IMR-90 (cell line): Measurements from ENCODE around the gene HK3. TPM values are rescaled to one million over a fixed set of nuclear protein-coding genes. Genes with fewer than 3 reads are reported as not detected.

ENCODE experiments used
- ATAC-seq: fragments of 200-7000 bp; cut with Tn5 transposase; 2 replicates; pipeline ENCODE4 v1.9.1; 2020; ENCODE audit warnings: low read depth, mild to moderate bottlenecking, moderate library complexity
- BruUV-seq: library from RNA; stranded (reverse); fragments of 400-500 nt; replicated peaks from 2 replicates; lab custom pipeline; 2021; lab: Mats Ljungman, UMichigan
- CTCF ChIA-PET: fragments of 300-600 bp; formaldehyde crosslinking; extraction: SDS; loops from one replicate; lab custom pipeline; 2021; ENCODE audit warnings: antibody characterized with exemption; lab: Yijun Ruan, JAX
- POLR2A ChIA-PET: fragments of 300-600 bp; sonication (Branson Sonifier 250); formaldehyde crosslinking; loops from one replicate; lab custom pipeline; 2022; ENCODE audit warnings: antibody characterized with exemption; ENCODE audit not compliant: unreplicated experiment; lab: Charles Lee
- DNase-seq: peaks from one replicate; pipeline ENCODE4 v3.0.0; 2013
- H2AFZ ChIP-seq: replicated peaks from 2 replicates; pipeline ENCODE3; 2013; ENCODE audit warnings: low read length, mild to moderate bottlenecking; ENCODE audit not compliant: poor library complexity
- H2AK5ac ChIP-seq: 2 replicates; pipeline ENCODE4 v1.6.1; 2013; ENCODE audit warnings: low read depth, low read length, inconsistent platforms
- H2AK9ac ChIP-seq: replicated peaks from 2 replicates; pipeline ENCODE3; 2013; ENCODE audit warnings: mild to moderate bottlenecking, low read depth, low read length, moderate library complexity; ENCODE audit not compliant: poor library complexity
- H2BK120ac ChIP-seq: 2 replicates; pipeline ENCODE4 v1.6.1; 2013; ENCODE audit warnings: low read depth, low read length, inconsistent platforms
- H2BK15ac ChIP-seq: 3 replicates; pipeline ENCODE4 v1.6.1; 2013; ENCODE audit warnings: low read depth, low read length, inconsistent platforms
- H2BK20ac ChIP-seq: 2 replicates; pipeline ENCODE4 v1.6.1; 2013; ENCODE audit warnings: low read depth, mild to moderate bottlenecking, inconsistent platforms, low read length, moderate library complexity
- H2BK5ac ChIP-seq: 2 replicates; pipeline ENCODE4 v1.6.1; 2013; ENCODE audit warnings: mild to moderate bottlenecking, low read depth, low read length, inconsistent platforms; ENCODE audit not compliant: poor library complexity, severe bottlenecking
- H3K14ac ChIP-seq: replicated peaks from 2 replicates; pipeline ENCODE4 v1.6.1; 2013; ENCODE audit warnings: low read depth, low read length, inconsistent platforms
- H3K18ac ChIP-seq: 2 replicates; pipeline ENCODE4 v1.6.1; 2013; ENCODE audit warnings: low read depth, low read length, control low read depth
- H3K23ac ChIP-seq: 2 replicates; pipeline ENCODE4 v1.6.1; 2013; ENCODE audit warnings: low read depth, low read length, inconsistent platforms
- H3K27ac ChIP-seq: 2 replicates; pipeline ENCODE4 v1.5.1; 2013; ENCODE audit warnings: mild to moderate bottlenecking, control low read depth, low read length; ENCODE audit not compliant: insufficient read depth
- H3K27me3 ChIP-seq: 2 replicates; pipeline ENCODE4 v1.6.1; 2013; ENCODE audit warnings: low read length; ENCODE audit not compliant: control insufficient read depth, insufficient read depth
- H3K36me3 ChIP-seq: 2 replicates; pipeline ENCODE4 v1.6.1; 2013; ENCODE audit warnings: low read length, mixed read lengths; ENCODE audit not compliant: control insufficient read depth, insufficient read depth
- H3K4ac ChIP-seq: 2 replicates; pipeline ENCODE4 v1.6.1; 2013; ENCODE audit warnings: low read depth, low read length, inconsistent platforms
- H3K4me1 ChIP-seq: 2 replicates; pipeline ENCODE4 v1.6.1; 2013; ENCODE audit warnings: low read length, mixed read lengths; ENCODE audit not compliant: control insufficient read depth, insufficient read depth
- H3K4me2 ChIP-seq: 2 replicates; pipeline ENCODE4 v1.6.1; 2013; ENCODE audit warnings: low read depth, mild to moderate bottlenecking, control low read depth, low read length, moderate library complexity
- H3K4me3 ChIP-seq: 2 replicates; pipeline ENCODE4 v1.5.1; 2013; ENCODE audit warnings: low read depth, mild to moderate bottlenecking, control low read depth, low read length, moderate library complexity; ENCODE audit not compliant: insufficient read depth
- H3K56ac ChIP-seq: 2 replicates; pipeline ENCODE4 v1.6.1; 2013; ENCODE audit warnings: low read length, inconsistent platforms; ENCODE audit not compliant: insufficient read depth; ENCODE audit errors: extremely low read depth
- H3K79me1 ChIP-seq, 2 experiments: 2 replicates each; pipeline ENCODE4 v1.6.1; 2013; ENCODE audit warnings: low read length in 2 of 2, inconsistent platforms in 1 of 2, low read depth in 1 of 2
- H3K9ac ChIP-seq: 2 replicates; pipeline ENCODE4 v1.6.1; 2013; ENCODE audit warnings: low read depth, low read length, control low read depth
- H3K9me1 ChIP-seq: 2 replicates; pipeline ENCODE4 v1.6.1; 2013; ENCODE audit warnings: low read length, inconsistent platforms; ENCODE audit not compliant: insufficient read depth
- H3K9me3 ChIP-seq: 2 replicates; pipeline ENCODE4 v1.6.1; 2013; ENCODE audit warnings: low read length; ENCODE audit not compliant: control insufficient read depth, insufficient read depth
- H4K20me1 ChIP-seq: 2 replicates; pipeline ENCODE4 v1.6.1; 2013; ENCODE audit warnings: low read length, inconsistent platforms; ENCODE audit not compliant: insufficient read depth
- H4K5ac ChIP-seq: 2 replicates; pipeline ENCODE4 v1.6.1; 2013; ENCODE audit warnings: mild to moderate bottlenecking, low read depth, low read length, control low read depth
- H4K8ac ChIP-seq, 2 experiments: 2 replicates each; pipeline ENCODE4 v1.6.1; 2013; ENCODE audit warnings: low read depth in 2 of 2, low read length in 2 of 2, control low read depth in 1 of 2, inconsistent platforms in 1 of 2
- H4K91ac ChIP-seq: 2 replicates; pipeline ENCODE4 v1.6.1; 2013; ENCODE audit warnings: low read depth, low read length, inconsistent platforms; ENCODE audit not compliant: insufficient read depth
- CEBPB ChIP-seq: IDR thresholded peaks from 2 replicates; pipeline ENCODE4 v1.6.1; 2012; ENCODE audit warnings: low read depth, low read length, improper control_type of control experiment
- CHD1 ChIP-seq: IDR thresholded peaks from 2 replicates; pipeline ENCODE4 v1.6.1; 2012; ENCODE audit warnings: low read depth, low read length, improper control_type of control experiment
- FOS ChIP-seq: fragments of 150-350 bp; IDR thresholded peaks from 2 replicates; pipeline ENCODE4 v1.6.1; 2016; ENCODE audit warnings: low read depth, low read length
- MXI1 ChIP-seq: IDR thresholded peaks from 2 replicates; pipeline ENCODE4 v1.6.1; 2012; ENCODE audit warnings: low read depth, mild to moderate bottlenecking, low read length, moderate library complexity, borderline replicate concordance
- NFE2L2 ChIP-seq: fragments of 150-350 bp; IDR thresholded peaks from 2 replicates; pipeline ENCODE4 v1.6.1; 2016; ENCODE audit warnings: low read depth, mild to moderate bottlenecking, low read length
- POLR2A ChIP-seq: IDR thresholded peaks from 2 replicates; pipeline ENCODE4 v1.6.1; 2012; ENCODE audit warnings: mild to moderate bottlenecking, low read depth, low read length
- RAD21 ChIP-seq: IDR thresholded peaks from 2 replicates; pipeline ENCODE4 v1.6.1; 2012; ENCODE audit warnings: low read length, improper control_type of control experiment
- RCOR1 ChIP-seq: IDR thresholded peaks from 2 replicates; pipeline ENCODE4 v1.6.1; 2012; ENCODE audit warnings: mild to moderate bottlenecking, low read length, improper control_type of control experiment; ENCODE audit not compliant: insufficient replicate concordance
- RFX5 ChIP-seq: IDR thresholded peaks from 2 replicates; pipeline ENCODE4 v1.8.0; 2012; ENCODE audit warnings: low read depth, mild to moderate bottlenecking, low read length, moderate library complexity
- SMC3 ChIP-seq: fragments of 150-350 bp; IDR thresholded peaks from 2 replicates; pipeline ENCODE4 v1.6.1; 2016; ENCODE audit warnings: low read depth, mild to moderate bottlenecking, antibody characterized with exemption, low read length, moderate library complexity
- WGBS, 2 experiments: methylation state at CpG; one replicate each; pipeline versions ENCODE4 v1.1.5 to v1.1.7; 2013; ENCODE audit warnings: missing lambda C conversion rate in 2 of 2; ENCODE audit not compliant: insufficient read length in 1 of 2; ENCODE audit errors: extremely low coverage in 2 of 2; 5-methylcytosine and 5-hydroxymethylcytosine counted together
- dilution Hi-C: fragments of 300-500 bp; cut with HindIII; formaldehyde crosslinking; loops from one replicate; pipeline ENCODE4 v1.14.3; 2018; ENCODE audit warnings: low sequenced_read_pairs; ENCODE audit not compliant: unreplicated experiment
- in situ Hi-C: fragments of 300-500 bp; cut with MboI; formaldehyde crosslinking; loops from 3 replicates; pipeline ENCODE4 v1.14.3; 2019; ENCODE audit warnings: low sequenced_read_pairs, inconsistent platforms, mixed read lengths
- intact Hi-C: fragments of 100-400 bp; cut with micrococcal nuclease; formaldehyde crosslinking; loops from 2 replicates; pipeline ENCODE4 v1.10.0; 2022
- polyA plus RNA-seq, 3 experiments: library from polyadenylated mRNA; depleted of rRNA; stranded (reverse); fragments of >200 nt; gene quantifications; 2 replicates each; pipeline ENCODE4 v1.2.3, GENCODE V29; 2012; ENCODE audit warnings: low replicate concordance in 1 of 3
- total RNA-seq: library from RNA; depleted of rRNA; stranded (reverse); fragments of >200 nt; gene quantifications from 2 replicates; pipeline ENCODE4 v1.2.3, GENCODE V29; 2012
- TF ChIP-seq, protein P1 (sequence below): fragments of 150-350 bp; IDR thresholded peaks from 2 replicates; pipeline ENCODE4 v1.6.1; 2016; ENCODE audit warnings: low read depth, mild to moderate bottlenecking, low read length, moderate library complexity, borderline replicate concordance

The HK3 gene
- total and polyA plus RNA-seq, 2 of the 4 experiments (the other 2 are of a cell fraction), result not detected

DNA sequence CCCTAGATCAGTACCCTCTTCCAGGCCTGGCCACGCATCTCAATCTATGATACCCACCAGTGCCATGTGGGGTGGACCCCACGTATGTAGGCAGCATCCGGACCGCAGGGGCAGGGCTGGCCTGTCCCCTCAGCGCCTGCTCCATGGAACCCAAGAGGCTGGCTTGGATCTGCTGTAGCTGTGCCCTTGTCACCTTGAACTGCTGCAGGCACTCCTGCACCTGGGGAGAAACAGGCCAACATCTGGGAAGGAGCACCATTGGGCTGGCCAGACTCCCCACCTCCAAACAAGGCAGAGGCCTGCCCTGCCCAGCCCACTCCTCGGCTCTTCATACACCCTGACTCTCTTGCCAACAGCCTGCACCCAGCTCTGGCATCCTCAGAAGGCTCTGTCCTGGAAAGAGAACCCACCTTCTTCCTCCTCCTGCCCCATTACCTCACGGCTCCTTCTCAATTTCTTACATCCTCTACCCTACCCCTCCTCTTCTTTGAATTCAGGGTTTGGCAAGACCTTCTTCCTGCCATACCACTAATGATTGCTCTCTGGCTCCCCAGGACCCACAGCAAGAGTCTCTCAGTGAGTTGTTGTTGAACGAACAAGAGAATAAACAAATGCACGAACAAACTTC is 7.7 kb downstream of the HK3 start:
- DNase-seq (no peak), ATAC-seq (no peak)
- no peak overlapping the region for H3K56ac ChIP-seq
- TF ChIP-seq NFE2L2 (no peak), RFX5 (no peak), CEBPB (no peak), RCOR1 (no peak), POLR2A (no peak), CHD1 (no peak), FOS (no peak), SMC3 (no peak), RAD21 (no peak), MXI1 (no peak)
- TF ChIP-seq, protein P1, sequence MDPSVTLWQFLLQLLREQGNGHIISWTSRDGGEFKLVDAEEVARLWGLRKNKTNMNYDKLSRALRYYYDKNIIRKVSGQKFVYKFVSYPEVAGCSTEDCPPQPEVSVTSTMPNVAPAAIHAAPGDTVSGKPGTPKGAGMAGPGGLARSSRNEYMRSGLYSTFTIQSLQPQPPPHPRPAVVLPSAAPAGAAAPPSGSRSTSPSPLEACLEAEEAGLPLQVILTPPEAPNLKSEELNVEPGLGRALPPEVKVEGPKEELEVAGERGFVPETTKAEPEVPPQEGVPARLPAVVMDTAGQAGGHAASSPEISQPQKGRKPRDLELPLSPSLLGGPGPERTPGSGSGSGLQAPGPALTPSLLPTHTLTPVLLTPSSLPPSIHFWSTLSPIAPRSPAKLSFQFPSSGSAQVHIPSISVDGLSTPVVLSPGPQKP, result no peak
- H3K23ac ChIP-seq, result no peak overlapping the region
- H4K91ac ChIP-seq, result no peak overlapping the region
- H3K79me1 ChIP-seq, result no peaks in the 10 kb centered on the region
- BruUV-seq, result no TSS peak
- dilution Hi-C loops, result no loop called here
- no peaks in the 10 kb centered on the region for H3K36me3 ChIP-seq
- no peaks in the 10 kb centered on the region for H3K4me1 ChIP-seq
- ChIA-PET POLR2A (no interaction called here), CTCF (no interaction called here)
- H2AK5ac ChIP-seq, result no peak overlapping the region
- H3K9me1 ChIP-seq, result no peaks in the 10 kb centered on the region
- no peak overlapping the region for H2BK20ac ChIP-seq
- 72% methylated on average over 6 of the region's 9 CpGs; no CpG with 5 or more reads in 1 of the 2 experiments for WGBS, 2 experiments
- H3K4ac ChIP-seq, result no peak overlapping the region
- H3K27ac ChIP-seq, result no peak overlapping the region
- no peak overlapping the region for H3K18ac ChIP-seq
- H2BK15ac ChIP-seq, result no peak overlapping the region
- no peaks in the 10 kb centered on the region for H3K9me3 ChIP-seq
- H2BK120ac ChIP-seq, result no peak overlapping the region
- H3K9ac ChIP-seq, result no peak overlapping the region
- no peak overlapping the region for H3K4me2 ChIP-seq
- intact Hi-C loops, result no loop called here
- peaks cover 45% of the 10 kb centered on the region for H3K27me3 ChIP-seq
- H3K4me3 ChIP-seq, result no peak overlapping the region
- H3K14ac ChIP-seq, result no peak overlapping the region
- no peak overlapping the region for H2AFZ ChIP-seq
- H4K20me1 ChIP-seq, result no peaks in the 10 kb centered on the region; the same call in 1 of the 2 replicates
- H4K5ac ChIP-seq, result no peak overlapping the region
- in situ Hi-C loops, result no loop called here
- no peak overlapping the region for H4K8ac ChIP-seq
- H2BK5ac ChIP-seq, result no peak overlapping the region
- H2AK9ac ChIP-seq, result no peak overlapping the region
